ENCODE results near the gene CCDC190. TPM values are rescaled to one million over a fixed set of nuclear protein-coding genes. Genes with fewer than 3 reads are reported as not detected.

Gene CCDC190
- total RNA-seq, 1 donor from 2014 or later = not detected

DNA sequence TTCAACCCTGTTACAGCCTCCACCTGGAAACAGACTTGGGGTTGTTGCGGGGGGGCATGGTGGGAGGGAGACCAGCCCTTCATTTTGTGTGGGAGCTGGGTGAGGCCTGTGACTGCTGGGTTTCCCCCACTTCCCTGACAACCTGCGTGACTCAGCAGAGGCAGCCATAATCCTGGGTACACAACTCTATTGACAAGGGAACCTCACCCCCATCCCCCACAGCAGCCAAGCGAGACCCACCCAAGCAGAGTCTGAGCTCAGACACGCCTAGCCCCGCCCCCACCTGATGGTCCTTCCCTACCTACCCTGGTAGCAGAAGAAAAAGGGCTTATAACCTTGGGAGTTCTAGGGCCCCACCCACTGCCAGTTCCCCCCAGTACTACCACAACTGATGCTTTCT lies 8.0 kb upstream of the CCDC190 start:
- Mint-ChIP-seq H3K27ac (no peak overlapping the region), H3K27me3 (peaks cover 16% of the 10 kb centered on the region), H3K4me3 (no peak overlapping the region), H3K9me3 (no peaks in the 10 kb centered on the region), H3K36me3 (ENCODE audit: low read depth) (no peaks in the 10 kb centered on the region), H3K4me1 (no peaks in the 10 kb centered on the region)
- no peak for DNase-seq
- intact Hi-C loops (cut with micrococcal nuclease) = no loop called here

DNA sequence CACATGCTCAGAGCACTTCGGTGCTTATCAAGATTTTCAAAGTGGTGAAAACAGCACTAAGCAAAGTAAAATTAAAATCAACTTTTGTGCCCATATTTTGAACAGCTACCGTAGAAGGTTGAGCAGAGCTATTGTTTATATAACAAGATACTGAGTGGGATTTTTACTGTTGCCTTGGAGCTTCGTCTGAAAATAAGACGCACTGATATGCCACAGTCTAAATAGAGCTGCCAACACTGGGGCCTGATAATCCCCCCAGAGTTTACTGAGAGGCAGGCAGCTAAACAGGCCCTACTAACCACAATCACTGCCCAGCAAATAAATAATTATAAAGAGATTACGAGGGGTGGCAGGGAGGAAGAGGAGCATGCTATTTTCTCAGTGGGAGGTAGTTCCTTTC lies 650 bp upstream of the CCDC190 start:
- no peak for DNase-seq
- H3K4me3 Mint-ChIP-seq = no peak overlapping the region
- intact Hi-C loops (cut with micrococcal nuclease) = no loop called here
- peaks cover 11% of the 10 kb centered on the region for H3K27me3 Mint-ChIP-seq
- no peaks in the 10 kb centered on the region for H3K36me3 Mint-ChIP-seq (ENCODE audit: low read depth)
- H3K4me1 Mint-ChIP-seq = no peaks in the 10 kb centered on the region
- no peaks in the 10 kb centered on the region for H3K9me3 Mint-ChIP-seq
- no peak overlapping the region for H3K27ac Mint-ChIP-seq

- intact Hi-C loops (cut with micrococcal nuclease) = no loop called here
- Mint-ChIP-seq H3K36me3 (ENCODE audit: low read depth) (no peaks in the 10 kb centered on the region), H3K27me3 (peaks cover 14% of the 10 kb centered on the region), H3K4me1 (no peaks in the 10 kb centered on the region), H3K4me3 (no peak overlapping the region), H3K9me3 (no peaks in the 10 kb centered on the region), H3K27ac (no peak overlapping the region)
- no peak for DNase-seq
Measured at GRCh38 chr1:162859191-162859590, 1.8 kb downstream of the CCDC190 start.

- intact Hi-C loops (cut with micrococcal nuclease) = no loop called here
- H3K27ac Mint-ChIP-seq = no peak overlapping the region
- DNase-seq = no peak
- no peaks in the 10 kb centered on the region for H3K4me1 Mint-ChIP-seq
- H3K36me3 Mint-ChIP-seq (ENCODE audit: low read depth) = no peaks in the 10 kb centered on the region
- no peak overlapping the region for H3K4me3 Mint-ChIP-seq
- H3K9me3 Mint-ChIP-seq = no peaks in the 10 kb centered on the region
- peaks cover 14% of the 10 kb centered on the region for H3K27me3 Mint-ChIP-seq
Measured at GRCh38 chr1:162857850-162858249, 3.1 kb downstream of the CCDC190 start.

DNA sequence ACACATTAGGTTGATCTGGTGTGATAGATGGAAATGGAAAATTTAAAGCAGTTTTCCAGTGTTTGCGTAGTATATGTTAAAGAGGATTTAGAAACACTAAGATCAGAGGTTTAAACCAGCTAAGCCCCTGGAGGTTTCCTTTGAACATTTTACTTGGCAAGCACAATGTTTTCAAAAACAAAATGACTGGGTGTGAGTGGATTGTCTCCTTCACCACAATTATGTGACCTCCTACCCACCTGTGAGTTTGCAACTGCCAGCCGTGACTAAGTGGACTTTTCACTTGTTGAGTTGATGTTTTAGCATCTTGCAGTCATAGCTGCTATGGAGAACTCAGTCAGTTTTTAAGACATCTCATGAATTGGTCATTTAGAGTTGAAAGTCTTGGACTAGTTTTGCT lies 4.7 kb downstream of the CCDC190 start:
- H3K9me3 Mint-ChIP-seq = no peaks in the 10 kb centered on the region
- H3K27ac Mint-ChIP-seq = no peak overlapping the region
- intact Hi-C loops (cut with micrococcal nuclease) = no loop called here
- H3K4me3 Mint-ChIP-seq = no peak overlapping the region
- no peaks in the 10 kb centered on the region for H3K4me1 Mint-ChIP-seq
- no peak for DNase-seq
- no peaks in the 10 kb centered on the region for H3K36me3 Mint-ChIP-seq (ENCODE audit: low read depth)
- H3K27me3 Mint-ChIP-seq = peaks cover 11% of the 10 kb centered on the region

GRCh38 chr1:162855461-162856150 lies 5.4 kb downstream of the CCDC190 start:
- Mint-ChIP-seq H3K27me3 (peaks cover 11% of the 10 kb centered on the region), H3K27ac (no peak overlapping the region), H3K4me1 (no peaks in the 10 kb centered on the region), H3K4me3 (no peak overlapping the region), H3K9me3 (no peaks in the 10 kb centered on the region), H3K36me3 (ENCODE audit: low read depth) (no peaks in the 10 kb centered on the region)
- intact Hi-C loops (cut with micrococcal nuclease) = no loop called here
- DNase-seq = no peak

DNA sequence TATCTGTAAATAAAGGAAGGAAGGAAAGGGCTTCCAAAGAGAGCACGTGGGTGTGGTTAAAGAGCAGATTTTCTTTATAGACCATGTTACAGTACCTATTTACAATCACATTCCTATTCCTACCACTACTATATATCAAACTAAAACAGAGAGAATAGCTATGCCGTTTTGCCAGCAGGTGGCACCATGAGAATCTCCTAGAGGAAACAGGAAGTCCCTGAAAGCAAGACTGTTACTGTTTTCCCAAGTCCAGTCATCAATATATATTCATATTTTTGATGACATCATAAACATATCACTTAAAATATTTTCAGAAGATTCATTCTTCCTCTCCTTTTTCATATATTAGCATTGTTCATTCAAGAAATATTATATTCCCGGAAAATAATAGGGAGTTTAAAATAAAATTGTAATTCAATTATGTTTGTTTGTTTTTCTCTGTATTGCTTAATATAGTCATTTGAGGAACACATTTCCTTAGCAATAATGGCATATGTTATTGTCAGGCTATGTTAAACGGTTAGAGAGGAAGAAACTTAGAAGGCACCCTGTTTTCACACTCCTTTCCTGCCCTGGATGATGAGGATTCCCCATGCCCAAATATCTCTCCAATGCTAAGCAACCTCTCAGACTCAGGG lies 6.6 kb downstream of the CCDC190 start:
- Mint-ChIP-seq H3K36me3 (ENCODE audit: low read depth) (no peaks in the 10 kb centered on the region), H3K27ac (no peak overlapping the region), H3K27me3 (peaks cover 11% of the 10 kb centered on the region), H3K9me3 (no peaks in the 10 kb centered on the region), H3K4me1 (no peaks in the 10 kb centered on the region), H3K4me3 (no peak overlapping the region)
- intact Hi-C loops (cut with micrococcal nuclease) = no loop called here
- DNase-seq = peak; percentile 81

DNA sequence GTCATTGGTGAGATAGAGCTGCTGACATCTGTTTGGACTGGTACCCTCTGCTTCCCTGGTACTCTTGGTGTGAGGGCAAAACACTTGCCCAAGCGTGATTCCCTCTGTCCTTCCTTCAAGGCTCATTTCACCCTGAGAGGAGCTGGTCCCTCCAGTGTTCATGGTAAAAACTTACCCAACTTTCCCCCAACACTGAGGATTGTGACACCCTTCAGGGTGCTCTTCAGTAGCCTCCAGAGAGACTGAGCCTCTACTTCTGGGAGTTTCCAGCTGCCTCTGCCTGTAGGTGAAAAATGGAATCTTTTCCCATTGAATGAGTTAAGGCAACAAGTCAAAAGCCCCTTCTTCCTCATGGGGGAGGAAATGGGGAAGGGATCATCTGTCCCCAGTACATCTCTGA lies 9.6 kb downstream of the CCDC190 start:
- H3K4me3 Mint-ChIP-seq = no peak overlapping the region
- H3K9me3 Mint-ChIP-seq = no peaks in the 10 kb centered on the region
- intact Hi-C loops (cut with micrococcal nuclease) = no loop called here
- H3K4me1 Mint-ChIP-seq = no peaks in the 10 kb centered on the region
- H3K36me3 Mint-ChIP-seq (ENCODE audit: low read depth) = no peaks in the 10 kb centered on the region
- H3K27ac Mint-ChIP-seq = no peak overlapping the region
- peaks cover 11% of the 10 kb centered on the region for H3K27me3 Mint-ChIP-seq
- no peak for DNase-seq

DNA sequence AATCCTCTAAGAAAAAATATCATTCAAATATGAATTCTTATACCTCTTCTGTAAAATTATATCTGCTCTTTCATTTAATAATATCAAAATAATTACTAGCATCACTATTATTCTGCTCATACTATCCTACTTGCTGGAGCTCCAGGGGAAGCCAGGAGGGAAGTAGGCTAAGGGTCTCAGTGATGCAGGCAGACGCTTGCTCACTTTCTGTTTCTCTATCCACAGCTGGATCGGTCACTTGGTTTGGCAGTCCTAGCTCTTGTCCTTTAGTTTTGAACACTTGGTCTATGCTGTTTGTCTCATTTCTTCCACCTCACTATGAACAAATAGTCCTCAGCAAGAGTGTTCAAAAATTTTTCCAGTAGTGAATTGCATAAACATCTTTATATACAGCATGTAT lies 11.3 kb downstream of the CCDC190 start:
- Mint-ChIP-seq H3K27me3 (peaks cover 14% of the 10 kb centered on the region), H3K27ac (no peak overlapping the region), H3K9me3 (no peaks in the 10 kb centered on the region), H3K4me3 (no peak overlapping the region), H3K4me1 (no peaks in the 10 kb centered on the region), H3K36me3 (ENCODE audit: low read depth) (no peaks in the 10 kb centered on the region)
- peak; percentile 24 for DNase-seq
- intact Hi-C loops (cut with micrococcal nuclease) = loop anchor here (5.0 kb wide), 1 partner anchor 323 kb away; no protein-coding TSS in a partner anchor

DNA sequence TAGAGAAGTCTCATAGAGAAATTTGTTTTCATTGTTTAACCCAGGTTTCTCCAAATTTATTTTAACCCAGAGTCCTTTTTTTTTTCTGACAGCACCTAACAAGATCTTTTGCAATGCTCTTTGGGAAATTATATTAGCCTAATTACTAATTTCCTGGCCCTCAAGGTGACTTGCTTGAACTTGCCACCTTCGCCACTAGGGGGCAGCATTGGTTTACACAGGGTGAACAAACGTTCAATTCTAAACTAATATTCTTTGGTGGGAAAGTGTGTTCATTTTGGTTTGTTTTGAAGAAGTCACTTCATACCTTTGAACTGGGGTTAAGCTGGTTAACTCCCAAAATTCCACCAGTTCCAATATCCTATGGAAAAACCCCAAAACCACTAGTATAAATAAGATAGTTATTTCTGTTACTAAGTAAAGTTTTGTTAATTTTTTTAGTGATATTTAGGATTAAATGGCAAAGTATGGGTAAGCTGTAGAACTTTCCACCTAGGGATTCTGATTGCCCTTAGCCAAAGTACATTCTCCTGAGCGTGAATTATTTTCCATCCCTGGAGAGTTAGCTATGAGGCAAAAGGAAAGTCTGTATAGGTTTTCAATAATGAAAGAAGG lies 13.0 kb downstream of the CCDC190 start:
- Mint-ChIP-seq H3K4me1 (no peaks in the 10 kb centered on the region), H3K27me3 (peaks cover 16% of the 10 kb centered on the region), H3K9me3 (no peaks in the 10 kb centered on the region), H3K36me3 (ENCODE audit: low read depth) (no peaks in the 10 kb centered on the region), H3K4me3 (no peak overlapping the region), H3K27ac (no peak overlapping the region)
- intact Hi-C loops (cut with micrococcal nuclease) = loop anchor here (5.0 kb wide), 1 partner anchor 324 kb away; no protein-coding TSS in a partner anchor
- peak; percentile 91 for DNase-seq

GRCh38 chr1:162846256-162847212 lies 14.4 kb downstream of the CCDC190 start:
- Mint-ChIP-seq H3K27me3 (peaks cover 16% of the 10 kb centered on the region), H3K9me3 (no peaks in the 10 kb centered on the region), H3K4me3 (no peak overlapping the region), H3K4me1 (no peaks in the 10 kb centered on the region), H3K27ac (no peak overlapping the region), H3K36me3 (ENCODE audit: low read depth) (peaks cover 2% of the 10 kb centered on the region)
- no peak for DNase-seq
- intact Hi-C loops (cut with micrococcal nuclease) = loop anchor here (5.0 kb wide), 1 partner anchor 326 kb away; no protein-coding TSS in a partner anchor

DNA sequence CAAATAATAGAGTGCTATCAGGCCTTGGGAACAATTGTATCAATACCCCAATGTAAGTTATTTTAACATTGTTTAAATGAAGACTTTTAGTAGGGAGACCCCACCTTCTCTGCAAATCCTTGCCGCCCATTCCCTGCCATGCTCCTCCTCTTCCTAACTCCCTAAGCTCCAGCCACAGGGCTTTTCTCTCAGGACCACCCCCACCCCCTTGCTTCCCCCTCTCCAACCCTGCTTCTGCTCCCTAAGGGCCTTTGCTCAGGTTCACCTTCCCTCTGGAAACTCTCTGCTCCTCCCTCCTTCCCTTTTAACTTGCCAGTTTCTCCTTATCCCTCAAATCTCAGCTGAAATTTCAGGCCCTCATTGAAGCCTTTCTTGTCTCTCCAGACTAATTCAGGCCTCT lies 16.8 kb downstream of the CCDC190 start:
- no peak for DNase-seq
- peaks cover 2% of the 10 kb centered on the region for H3K36me3 Mint-ChIP-seq (ENCODE audit: low read depth)
- H3K27me3 Mint-ChIP-seq = peaks cover 14% of the 10 kb centered on the region
- H3K9me3 Mint-ChIP-seq = no peaks in the 10 kb centered on the region
- no peaks in the 10 kb centered on the region for H3K4me1 Mint-ChIP-seq
- H3K27ac Mint-ChIP-seq = no peak overlapping the region
- H3K4me3 Mint-ChIP-seq = no peak overlapping the region
- intact Hi-C loops (cut with micrococcal nuclease) = no loop called here

- Mint-ChIP-seq H3K4me3 (no peak overlapping the region), H3K4me1 (peaks cover 7% of the 10 kb centered on the region), H3K9me3 (peaks cover 7% of the 10 kb centered on the region), H3K36me3 (ENCODE audit: low read depth) (peaks cover 7% of the 10 kb centered on the region), H3K27me3 (peaks cover 11% of the 10 kb centered on the region), H3K27ac (no peak overlapping the region)
- DNase-seq = no peak
- intact Hi-C loops (cut with micrococcal nuclease) = no loop called here
Measured at GRCh38 chr1:162840250-162840839, 20.6 kb downstream of the CCDC190 start.

Data from activated CD4-positive, alpha-beta T cell treated with anti-CD3 and anti-CD28 coated beads, Interleukin-2, amount 10 ng/mL, durations not matched to agents 24 days and 14 days (primary cell).